GM12892 (cell line): ENCODE results near the gene CIB4.

Source experiments
- POLR2A ChIP-seq: IDR thresholded peaks from 2 replicates; pipeline ENCODE4 v1.6.1; 2011; ENCODE audit warnings: low read depth, low read length, control low read depth
- POLR2AphosphoS5 ChIP-seq: IDR thresholded peaks from 2 replicates; pipeline ENCODE4 v1.6.1; 2011; ENCODE audit warnings: low read depth, low read length, control low read depth

GRCh38 chr2:26681656-26682055 is 40.5 kb upstream of the CIB4 start:
- no peak for TF ChIP-seq POLR2AphosphoS5
- no peak for TF ChIP-seq POLR2A
